GM21367 (cell line): Measurements from ENCODE around the gene OR51B2.
A peak's percentile ranks its signal among the peaks of the same experiment; 100 is the strongest.
"Not testable (repeated sequence)": the region's sequence is repeated elsewhere in the genome, so short reads cannot be mapped to it uniquely, and the experiment has no call there.

Experiments used
- ATAC-seq: cut with Tn5 transposase; IDR thresholded peaks from one replicate; pipeline ENCODE4 v1.9.1; 2021; ENCODE audit not compliant: unreplicated experiment

OR51B2 gene, protein sequence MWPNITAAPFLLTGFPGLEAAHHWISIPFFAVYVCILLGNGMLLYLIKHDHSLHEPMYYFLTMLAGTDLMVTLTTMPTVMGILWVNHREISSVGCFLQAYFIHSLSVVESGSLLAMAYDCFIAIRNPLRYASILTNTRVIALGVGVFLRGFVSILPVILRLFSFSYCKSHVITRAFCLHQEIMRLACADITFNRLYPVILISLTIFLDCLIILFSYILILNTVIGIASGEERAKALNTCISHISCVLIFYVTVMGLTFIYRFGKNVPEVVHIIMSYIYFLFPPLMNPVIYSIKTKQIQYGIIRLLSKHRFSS

DNA sequence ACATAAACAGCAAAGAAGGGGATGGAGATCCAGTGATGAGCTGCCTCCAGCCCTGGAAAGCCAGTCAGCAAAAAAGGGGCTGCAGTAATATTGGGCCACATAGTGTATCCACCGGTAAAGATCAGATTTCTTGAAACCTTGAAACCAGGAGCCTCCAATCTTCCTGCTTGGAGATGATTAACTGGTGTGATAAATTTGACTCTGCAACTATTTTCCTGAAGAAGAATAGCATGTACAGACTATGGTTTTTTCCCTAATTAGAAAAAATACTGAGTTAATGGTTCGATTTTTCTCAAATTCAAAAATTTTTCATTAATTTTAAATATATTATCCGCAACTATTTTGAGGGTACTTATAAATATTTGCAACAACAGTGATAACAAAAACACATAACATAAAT is at the start of gene OR51B2:
Gene OR51B2 (minus strand): TSS at position 101 of the 400 bp plus-strand sequence. CDS start 0 bp downstream, at position 101.
- no peak for ATAC-seq

DNA sequence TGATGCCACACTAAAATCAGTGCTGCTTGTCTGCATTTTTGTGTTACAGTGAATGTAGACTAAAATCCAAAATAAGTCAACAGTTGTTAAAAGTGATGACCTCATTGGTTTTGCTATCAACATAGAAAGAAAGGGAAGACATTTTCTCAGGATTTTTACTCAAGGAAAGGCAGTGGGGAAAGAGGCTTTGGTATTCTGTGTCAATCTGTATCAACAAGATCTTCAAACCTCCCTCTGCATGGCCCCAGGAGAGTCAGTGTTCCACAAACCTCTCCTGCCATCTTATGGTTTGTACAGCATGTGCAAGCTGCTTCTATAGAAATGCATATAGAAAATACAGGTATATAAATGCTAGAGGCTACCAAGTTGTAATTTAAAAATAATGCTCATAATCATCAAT is 45.7 kb upstream of the OR51B2 start:
- peak; percentile 62 for ATAC-seq

DNA sequence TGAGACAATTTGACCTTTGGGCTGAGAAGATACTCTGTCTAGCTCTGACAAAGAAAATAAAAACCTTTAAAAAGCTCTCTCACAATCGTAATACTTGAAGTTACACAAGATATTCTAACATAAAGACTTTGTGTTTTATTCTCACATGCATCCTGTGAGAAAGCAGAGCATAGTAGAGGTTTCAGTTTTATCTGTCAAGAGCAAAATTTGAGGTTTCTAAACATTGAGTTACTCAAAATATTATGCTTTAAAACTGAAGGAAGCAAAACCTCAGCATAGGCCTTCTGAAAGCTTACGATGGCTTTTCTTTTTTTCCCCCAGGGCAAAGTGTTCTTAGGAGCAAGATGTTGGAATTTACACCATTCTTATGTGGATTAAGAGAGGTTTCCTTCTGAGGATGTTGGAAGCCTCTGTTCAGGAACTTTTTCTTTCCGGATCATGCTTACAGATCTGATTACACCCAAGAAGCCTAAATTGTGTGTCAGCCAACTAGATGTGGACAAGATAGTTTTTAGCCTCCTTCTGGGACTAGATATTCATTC is 44.5 kb upstream of the OR51B2 start:
- no peak for ATAC-seq

DNA sequence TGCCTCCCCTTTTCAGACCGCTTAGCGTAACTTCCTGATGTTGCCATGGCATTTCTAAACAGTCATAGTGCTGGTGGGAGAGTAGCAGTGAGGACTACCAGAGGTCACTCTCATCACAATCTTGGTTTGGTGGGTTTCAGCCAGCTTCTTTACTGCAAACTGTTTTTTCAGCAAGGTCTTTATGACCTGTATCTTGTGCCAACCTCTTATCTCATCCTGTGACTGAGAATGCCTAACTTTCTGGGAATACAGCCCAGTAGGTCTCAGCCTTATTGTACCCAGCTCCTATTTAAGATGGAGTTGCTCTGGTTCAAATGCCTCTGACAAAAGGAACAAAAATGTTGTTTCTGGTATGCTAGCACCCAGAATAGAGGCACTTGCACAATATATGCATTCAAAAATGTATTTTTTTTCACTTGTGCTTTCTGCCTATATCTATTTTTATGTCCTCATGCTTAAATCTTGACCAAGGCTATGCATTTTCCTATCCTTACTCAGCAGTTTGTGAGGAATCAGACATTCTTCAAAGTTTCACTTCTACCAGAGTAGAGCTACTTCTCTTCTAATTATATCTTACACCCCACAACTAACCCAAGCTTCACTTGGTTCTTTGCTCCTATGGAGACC is 43.5 kb upstream of the OR51B2 start:
- no peak for ATAC-seq

DNA sequence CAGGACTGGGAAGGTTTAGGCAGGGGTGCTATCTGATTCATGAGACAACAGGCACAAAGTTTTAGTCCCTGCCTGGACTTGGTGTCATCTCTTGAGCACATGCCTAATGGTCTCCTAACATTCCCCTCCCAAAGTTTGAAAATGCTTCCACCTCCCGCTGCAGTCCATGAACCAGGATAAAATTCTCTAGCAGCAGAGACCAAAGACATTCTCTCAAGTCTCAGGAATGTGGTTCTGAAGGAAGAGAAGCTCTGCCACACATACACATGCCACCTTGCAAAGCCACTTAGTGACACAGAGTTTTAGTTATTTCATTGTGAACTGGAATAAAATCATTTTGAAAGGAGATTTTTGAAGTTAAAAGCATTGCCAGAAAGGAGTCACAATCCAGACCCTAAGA is 42.8 kb upstream of the OR51B2 start:
- no peak for ATAC-seq

DNA sequence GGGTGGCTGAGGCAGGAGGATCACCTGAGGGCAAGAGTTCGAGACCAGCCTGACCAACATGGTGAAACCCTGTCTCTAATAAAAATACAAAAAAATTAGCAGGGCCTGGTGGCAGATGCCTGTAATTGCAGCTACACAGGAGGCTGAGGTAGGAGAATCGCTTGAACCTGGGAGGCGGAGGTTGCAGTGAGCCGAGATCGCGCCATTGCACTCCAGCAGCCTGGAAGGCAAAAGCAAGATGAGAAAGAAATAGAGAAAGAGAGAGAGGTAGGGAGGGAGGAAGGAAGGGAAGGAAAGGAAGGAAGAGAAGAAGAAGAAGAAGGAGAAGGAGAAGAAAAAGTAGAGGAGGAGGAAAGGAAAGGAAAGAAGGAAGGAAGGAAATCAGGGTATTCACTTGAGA is 42.3 kb upstream of the OR51B2 start:
- not testable (repeated sequence) for ATAC-seq

DNA sequence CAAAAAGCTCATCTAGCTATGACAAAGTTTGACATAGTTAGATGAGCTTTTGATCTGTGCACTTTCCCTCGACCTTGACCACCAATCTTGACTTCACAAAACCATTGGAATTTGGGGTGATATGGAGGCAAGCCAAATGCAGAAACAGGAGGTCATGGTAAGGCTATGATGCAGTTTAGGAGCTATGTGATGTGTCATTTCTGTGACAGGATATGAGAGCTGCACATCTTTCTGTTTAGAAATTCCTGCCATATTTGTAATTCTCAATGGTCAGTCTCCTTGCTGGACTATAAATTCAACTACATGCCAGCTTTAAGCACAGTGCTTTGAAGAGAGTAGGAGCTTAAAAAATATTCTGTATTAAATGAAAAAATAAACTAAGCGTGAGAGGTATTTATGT is 40.1 kb upstream of the OR51B2 start:
- no peak for ATAC-seq

DNA sequence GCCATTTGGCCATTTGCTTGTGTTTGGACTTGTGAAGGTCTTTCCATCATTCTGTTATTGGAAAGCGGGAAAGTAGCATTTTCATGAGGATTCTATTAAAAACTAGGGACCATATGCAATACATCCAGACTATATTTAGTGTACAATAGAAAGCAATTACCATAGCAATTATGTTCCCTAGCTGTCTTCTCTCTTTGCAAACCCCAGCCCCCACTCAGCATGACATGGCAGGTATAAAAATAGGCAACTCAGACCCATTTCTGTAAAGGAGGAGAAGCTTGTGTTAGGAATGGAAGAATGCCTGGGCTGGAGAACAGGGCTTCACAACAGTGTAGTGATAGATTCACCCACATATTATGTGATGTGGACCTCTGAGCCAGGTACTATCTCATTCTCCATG is 39.6 kb upstream of the OR51B2 start:
- ATAC-seq, result no peak

DNA sequence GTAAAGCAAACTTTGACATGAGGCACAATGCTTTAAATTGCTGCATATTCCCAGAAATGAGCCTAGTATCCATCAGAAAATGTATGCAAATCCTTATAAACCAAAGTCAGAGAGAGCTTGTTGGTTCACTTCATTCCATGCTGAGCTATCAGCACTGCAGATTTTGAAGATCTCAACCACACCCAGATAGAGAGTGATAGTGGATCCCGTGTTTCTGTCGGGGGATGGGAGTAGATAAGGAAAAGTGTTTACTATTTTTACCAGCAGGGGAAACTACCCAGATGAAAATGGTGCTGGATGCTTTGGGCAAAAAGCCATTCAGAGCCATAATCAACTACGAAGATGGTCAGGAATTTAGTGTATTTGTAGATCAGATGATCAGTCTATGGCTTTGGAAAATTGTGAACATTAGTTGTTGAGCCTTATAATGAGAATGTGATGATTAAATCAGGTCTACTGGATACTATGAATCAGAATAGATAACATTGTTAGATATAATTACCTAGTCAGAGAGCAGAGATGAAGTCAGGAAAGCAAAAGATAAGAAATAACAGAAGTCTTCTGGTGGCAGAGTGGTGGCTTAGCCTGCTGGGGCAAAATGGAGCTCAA is 38.0 kb upstream of the OR51B2 start:
- no peak for ATAC-seq

DNA sequence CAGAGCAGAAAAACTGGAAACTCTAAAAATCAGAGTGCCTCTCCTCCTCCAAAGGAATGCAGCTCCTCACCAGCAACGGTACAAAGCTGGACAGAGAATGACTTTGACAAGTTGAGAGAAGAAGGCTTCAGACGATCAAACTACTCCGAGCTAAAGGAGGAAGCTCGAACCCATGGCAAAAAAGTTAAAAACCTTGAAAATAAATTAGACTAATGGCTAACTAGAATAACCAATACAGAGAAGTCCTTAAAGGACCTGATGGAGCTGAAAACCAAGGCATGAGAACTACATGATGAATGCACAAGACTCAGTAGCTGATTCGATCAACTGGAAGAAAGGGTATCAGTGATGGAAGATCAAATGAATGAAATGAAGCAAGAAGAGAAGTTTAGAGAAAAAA is 31.9 kb upstream of the OR51B2 start:
- not testable (repeated sequence) for ATAC-seq

DNA sequence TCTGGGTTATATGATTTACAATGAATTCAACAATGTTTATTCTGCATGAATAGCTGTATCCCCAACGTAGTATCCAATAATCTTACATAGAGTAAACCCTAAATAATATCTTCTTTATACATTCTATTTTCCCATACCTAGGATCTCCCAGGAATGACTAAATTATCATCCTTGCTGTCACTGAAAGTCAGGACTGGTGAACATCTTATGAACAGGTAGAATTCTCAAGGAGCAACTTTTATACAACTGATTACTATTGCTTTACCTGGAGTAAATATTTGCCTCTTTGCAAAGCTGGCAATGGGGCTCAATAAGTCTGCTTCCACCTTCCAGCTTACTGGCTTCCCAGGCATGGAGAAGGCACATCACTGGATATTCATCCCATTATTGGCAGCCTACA is 27.1 kb upstream of the OR51B2 start, which contains the start of gene OR51B6:
Gene OR51B6 (plus strand): TSS at position 301 of the 400 bp plus-strand sequence. CDS start 0 bp downstream, at position 301.
- ATAC-seq, result no peak

DNA sequence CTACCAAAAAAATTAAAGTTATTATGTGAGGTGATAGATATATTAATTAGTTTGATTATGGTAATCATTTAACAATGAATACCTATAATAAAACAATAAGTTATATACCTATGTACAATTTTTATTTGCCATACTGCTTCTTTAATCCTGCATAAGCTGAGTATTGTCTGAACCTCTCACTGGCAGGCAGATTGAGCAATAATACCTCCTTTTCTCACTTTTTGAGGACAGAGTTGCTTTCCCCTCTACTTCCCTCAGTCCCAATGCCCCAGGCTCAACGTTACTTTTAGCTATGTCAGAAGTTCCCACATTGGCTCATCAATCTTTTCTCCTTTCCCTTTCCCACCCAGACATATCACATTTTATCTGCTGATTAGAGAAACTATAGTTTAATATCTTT is 25.5 kb upstream of the OR51B2 start:
- no peak for ATAC-seq

DNA sequence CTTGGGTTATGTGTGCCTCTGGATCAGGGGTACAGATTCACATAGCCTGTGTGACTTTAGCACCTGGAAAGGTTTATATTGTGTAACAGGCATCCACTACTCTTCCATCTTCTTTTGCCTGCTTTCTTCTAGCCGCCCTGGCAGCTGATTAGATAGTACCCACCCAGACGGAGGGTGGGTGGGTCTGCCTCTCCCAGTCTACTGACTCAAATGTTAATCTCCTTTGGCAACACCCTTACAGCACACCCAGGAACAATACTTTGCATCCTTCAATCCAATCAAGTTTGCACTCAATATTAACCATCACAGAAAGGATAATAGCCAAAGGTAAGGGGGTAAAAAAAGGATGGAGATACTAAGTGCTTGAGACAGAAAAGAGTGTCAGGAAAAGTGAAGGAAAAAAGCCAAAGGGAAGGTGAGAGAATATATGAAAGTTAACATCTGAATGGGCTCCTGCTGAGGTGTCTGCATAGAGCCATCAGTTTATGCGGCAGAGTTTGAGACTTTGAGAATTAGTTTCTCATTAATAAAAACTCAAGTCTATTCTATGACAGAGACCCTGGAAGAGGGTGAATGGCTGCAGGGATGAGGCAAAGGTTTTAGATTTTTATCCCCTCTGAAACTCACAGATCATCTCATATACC is 24.6 kb upstream of the OR51B2 start:
- no peak for ATAC-seq

DNA sequence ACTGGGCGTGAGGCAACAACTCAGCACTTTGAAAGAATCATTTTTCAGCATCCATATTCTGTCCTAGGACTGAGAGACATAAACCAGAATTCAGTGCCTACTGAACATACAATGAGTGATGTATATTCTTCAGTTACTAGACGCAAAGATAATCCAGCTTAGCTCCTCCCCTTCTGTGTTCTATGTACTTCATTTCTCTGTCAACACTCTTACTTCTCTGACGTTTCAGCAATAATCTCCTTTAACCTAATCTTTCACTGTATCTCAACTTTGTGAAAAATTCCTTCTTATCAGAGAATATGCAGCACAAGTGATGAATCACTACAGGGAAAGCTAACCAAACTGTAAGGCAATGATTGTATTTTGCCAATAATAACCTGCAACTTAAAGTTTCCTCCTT is 21.7 kb upstream of the OR51B2 start:
- ATAC-seq, result no peak

DNA sequence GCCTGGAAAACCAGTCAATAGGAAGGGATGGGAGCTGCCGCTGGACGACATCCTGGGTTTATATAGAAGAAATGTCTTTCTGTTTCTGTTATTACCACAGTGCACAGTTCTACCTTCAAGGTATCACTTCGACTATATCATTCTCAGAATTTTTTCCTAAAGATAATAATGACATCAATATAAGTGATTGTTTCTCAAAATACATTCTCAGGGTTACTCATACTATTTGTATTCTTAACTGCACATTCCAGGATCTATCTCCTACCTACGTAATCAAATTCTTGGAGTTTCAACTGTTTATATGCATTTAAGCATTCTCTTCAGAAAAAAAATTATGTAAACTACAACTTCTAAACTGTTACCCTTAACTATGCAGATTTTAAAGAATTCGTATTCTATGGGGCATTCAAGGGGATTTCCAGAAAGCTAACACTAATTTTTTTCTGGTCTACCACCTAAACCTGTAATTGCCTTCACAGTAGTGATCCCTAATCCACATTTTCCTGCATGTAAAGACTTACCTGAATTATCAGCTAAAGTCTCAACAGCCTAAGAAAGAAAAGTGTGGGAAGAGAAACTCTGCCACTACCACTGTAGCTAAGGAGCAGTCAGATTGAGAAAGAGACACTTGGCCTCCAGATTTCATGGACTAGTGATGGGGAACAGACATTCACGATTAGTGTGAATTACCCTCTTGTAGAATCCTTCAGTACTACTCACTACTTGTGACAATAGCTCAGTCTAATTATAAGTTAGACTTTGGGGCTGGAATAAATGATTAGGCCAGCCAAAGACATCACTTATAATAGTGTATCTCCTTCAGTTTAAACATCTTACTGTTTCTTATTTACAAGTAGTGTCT is 19.6 kb upstream of the OR51B2 start, which contains the start of gene OR51B5:
Gene OR51B5 (minus strand): TSS at position 51 of the 862 bp plus-strand sequence. CDS start 0 bp downstream, at position 51.
- ATAC-seq, result no peak

DNA sequence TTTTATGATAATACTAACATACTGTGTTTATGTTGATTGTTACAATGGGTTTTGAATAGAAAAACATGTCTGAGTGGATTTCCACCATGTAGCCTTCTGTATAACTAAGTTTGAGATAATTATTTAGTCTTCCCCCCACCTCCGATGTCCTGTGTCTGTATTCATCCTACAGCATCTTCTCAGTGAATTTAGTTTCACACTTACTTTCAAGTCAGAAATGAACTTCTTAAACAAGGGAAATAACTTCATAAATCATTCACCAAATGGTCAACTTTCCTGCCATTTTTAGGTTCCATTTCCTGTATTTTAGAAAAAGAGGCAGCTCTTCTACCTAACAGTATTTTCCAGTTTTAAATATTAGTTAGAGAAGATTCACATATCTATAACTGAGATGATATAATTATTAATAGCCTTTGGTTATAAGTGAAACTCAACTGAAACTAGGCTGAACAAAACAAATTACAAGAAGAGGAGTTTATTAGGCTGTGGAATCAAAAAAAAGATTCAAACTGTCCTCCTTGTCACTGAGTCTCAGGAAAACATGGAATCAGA is 15.8 kb upstream of the OR51B2 start:
- peak; percentile 56 for ATAC-seq

DNA sequence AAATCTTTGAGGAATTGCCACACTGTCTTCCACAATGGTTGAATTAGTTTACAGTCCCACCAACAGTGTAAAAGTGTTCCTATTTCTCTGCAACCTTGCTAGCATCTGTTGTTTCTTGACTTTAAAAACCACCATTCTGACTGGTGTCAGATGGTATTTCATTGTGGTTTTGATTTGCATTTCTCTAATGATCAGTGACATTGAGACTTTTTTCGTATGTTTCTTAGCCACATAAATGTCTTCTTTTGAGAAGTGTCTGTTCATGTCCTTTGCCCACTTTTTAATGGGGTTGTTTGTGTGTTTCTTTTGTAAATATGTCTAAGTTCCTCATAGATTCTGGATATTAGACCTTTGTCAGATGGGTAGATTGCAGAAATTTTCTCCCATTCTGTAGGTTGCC is 13.2 kb upstream of the OR51B2 start:
- ATAC-seq, result not testable (repeated sequence)

DNA sequence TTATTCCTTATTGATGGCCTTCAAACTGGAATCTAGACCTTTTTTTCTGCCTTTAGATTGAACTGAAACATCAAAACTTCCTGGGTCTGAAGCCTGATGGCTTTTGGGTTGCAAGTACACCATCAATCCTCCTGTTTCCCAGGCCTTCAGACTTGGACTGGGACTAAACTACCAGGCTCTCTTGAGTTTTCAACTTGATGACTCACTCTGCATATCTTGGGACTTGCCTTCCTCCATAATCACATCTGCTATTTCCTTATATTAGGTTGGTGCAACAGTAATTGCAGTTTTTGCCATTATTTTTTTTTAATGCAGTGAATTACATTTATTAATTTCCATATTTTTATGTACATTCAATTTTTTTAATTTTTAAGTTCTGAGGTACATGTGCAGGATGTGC is 12.2 kb upstream of the OR51B2 start:
- no peak for ATAC-seq

DNA sequence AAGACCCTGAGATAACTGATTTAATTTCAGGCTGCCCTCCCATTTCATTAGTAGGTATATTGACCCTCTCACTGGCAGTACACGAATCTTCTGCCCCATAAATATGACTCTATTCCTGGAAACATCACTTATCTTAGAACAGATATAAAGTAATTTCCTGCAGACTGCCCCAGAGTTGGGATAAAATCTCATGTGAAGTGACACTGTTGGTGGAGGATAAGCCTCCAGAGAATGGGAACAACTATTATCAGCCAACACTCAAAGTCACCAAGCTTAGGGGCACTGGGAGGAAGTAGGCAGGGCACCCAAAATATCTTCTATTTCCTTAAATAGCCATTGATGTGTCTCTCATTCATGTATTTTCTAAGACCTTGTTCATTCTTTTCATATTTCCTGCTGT is 11.1 kb upstream of the OR51B2 start:
- ATAC-seq, result no peak

DNA sequence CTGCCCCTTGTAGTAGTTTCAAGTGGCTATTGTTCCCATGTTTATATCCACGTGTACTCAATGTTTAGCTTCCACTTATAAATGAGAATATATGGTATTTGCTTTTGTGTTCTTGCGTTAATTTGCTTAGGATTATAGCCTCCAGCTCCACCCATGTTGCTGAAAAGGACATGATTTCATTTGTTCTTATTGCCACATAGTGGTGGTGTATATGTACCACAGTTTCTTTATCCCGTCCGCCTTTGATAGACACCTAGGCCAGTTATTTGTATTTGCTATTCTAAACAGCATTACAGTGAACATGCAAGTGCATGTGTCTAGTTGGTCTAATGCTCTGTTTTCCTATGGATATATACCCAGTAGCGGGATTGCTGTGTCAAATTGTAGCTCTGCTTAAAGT is 6.8 kb downstream of the OR51B2 start:
- no peak for ATAC-seq
